Lung microvascular endothelial cell (primary cell): ENCODE data around the gene GPC5. TPM values are rescaled to one million over a fixed set of nuclear protein-coding genes. Genes with fewer than 3 reads are reported as not detected.
"Not testable (repeated sequence)": the region's sequence is repeated elsewhere in the genome, so short reads cannot be mapped to it uniquely, and the experiment has no call there.

ENCODE experiments used
- DNase-seq, 2 donors: peaks; one replicate each; pipeline versions ENCODE4 v3.0.0 to v3.0.0-alpha.2; 2010; ENCODE audit warnings: low read depth in 2 of 2
- total RNA-seq: library from RNA; depleted of rRNA; stranded (reverse); fragments of >200 nt; gene quantifications from 2 replicates; pipeline ENCODE4 v1.2.1, GENCODE V29; 2014

GPC5 gene
- total RNA-seq, 1 donor from 2014 or later = 0.79 TPM

- DNase-seq = no peak
Measured at GRCh38 chr13:91368676-91369440, 29.6 kb upstream of the GPC5 start.

- DNase-seq = peak in 1 of 2 donors; percentile 29
Measured at GRCh38 chr13:91369441-91369831, 29.0 kb upstream of the GPC5 start.

- DNase-seq = no peak
Measured at GRCh38 chr13:91370501-91370900, 27.9 kb upstream of the GPC5 start.

GRCh38 chr13:91372911-91373310, 25.5 kb upstream of the GPC5 start:
- DNase-seq = no peak

- peak; percentile 16 to 22 for DNase-seq
Measured at GRCh38 chr13:91375116-91375729, 23.2 kb upstream of the GPC5 start.

- DNase-seq = peak in 1 of 2 donors; percentile 20
Measured at GRCh38 chr13:91381371-91381770, 17.1 kb upstream of the GPC5 start.

- DNase-seq = no peak
Measured at GRCh38 chr13:91383836-91384235, 14.6 kb upstream of the GPC5 start.

- no peak for DNase-seq
Measured at GRCh38 chr13:91384896-91385295, 13.5 kb upstream of the GPC5 start.

- DNase-seq = no peak
Measured at GRCh38 chr13:91389186-91389585, 9.2 kb upstream of the GPC5 start.

- no peak for DNase-seq
Measured at GRCh38 chr13:91397595-91397994, 826 bp upstream of the GPC5 start.

GRCh38 chr13:91399189-91400062, 1.0 kb downstream of the GPC5 start:
- DNase-seq = no peak

- no peak for DNase-seq
Measured at GRCh38 chr13:91400063-91400399, 1.6 kb downstream of the GPC5 start.

- no peak for DNase-seq
Measured at GRCh38 chr13:91400671-91401070, 2.2 kb downstream of the GPC5 start.

- DNase-seq = no peak
Measured at GRCh38 chr13:91401920-91402319, 3.5 kb downstream of the GPC5 start.

GRCh38 chr13:91405240-91405639, 6.8 kb downstream of the GPC5 start:
- no peak for DNase-seq

- peak; percentile 46 to 56 for DNase-seq
Measured at GRCh38 chr13:91406619-91407018, 8.2 kb downstream of the GPC5 start.

- no peak for DNase-seq
Measured at GRCh38 chr13:91408971-91409370, 10.6 kb downstream of the GPC5 start.

- not testable (repeated sequence) for DNase-seq
Measured at GRCh38 chr13:91416579-91416978, 18.2 kb downstream of the GPC5 start.

GRCh38 chr13:91417660-91418325, 19.4 kb downstream of the GPC5 start:
- DNase-seq = no peak

- no peak for DNase-seq
Measured at GRCh38 chr13:91426913-91427312, 28.5 kb downstream of the GPC5 start.

- not testable (repeated sequence) for DNase-seq
Measured at GRCh38 chr13:91438674-91439073, 40.3 kb downstream of the GPC5 start.

GRCh38 chr13:91450913-91451312, 52.5 kb downstream of the GPC5 start:
- DNase-seq = no peak
